Kidney epithelial cell (primary cell): Measurements from ENCODE around the gene HDAC11. TPM values are rescaled to one million over a fixed set of nuclear protein-coding genes. Genes with fewer than 3 reads are reported as not detected.

Experiments
- DNase-seq: peaks from one replicate; pipeline ENCODE4 v3.0.0-alpha.2; 2010; ENCODE audit warnings: low read depth
- H3K27me3 ChIP-seq: 2 replicates; pipeline ENCODE4 v1.6.0; 2011; ENCODE audit warnings: low read length; ENCODE audit not compliant: control insufficient read depth, insufficient read depth
- H3K36me3 ChIP-seq: 2 replicates; pipeline ENCODE4 v1.5.1; 2011; ENCODE audit warnings: low read length; ENCODE audit not compliant: control insufficient read depth, insufficient read depth
- H3K4me3 ChIP-seq: 2 replicates; pipeline ENCODE4 v1.5.1; 2011; ENCODE audit warnings: low read depth, mild to moderate bottlenecking, control low read depth, low read length
- CTCF ChIP-seq: IDR thresholded peaks from 2 replicates; pipeline ENCODE4 v1.5.1; 2011; ENCODE audit warnings: mild to moderate bottlenecking, moderate library complexity, low read length, control low read depth, inconsistent platforms; ENCODE audit not compliant: insufficient read depth, poor library complexity, severe bottlenecking
- total RNA-seq: library from RNA; depleted of rRNA; stranded (reverse); fragments of >200 nt; gene quantifications from 2 replicates; pipeline ENCODE4 v1.2.3, GENCODE V29; 2015

HDAC11 gene
- total RNA-seq, 1 donor from 2014 or later: 14.3 TPM

DNA sequence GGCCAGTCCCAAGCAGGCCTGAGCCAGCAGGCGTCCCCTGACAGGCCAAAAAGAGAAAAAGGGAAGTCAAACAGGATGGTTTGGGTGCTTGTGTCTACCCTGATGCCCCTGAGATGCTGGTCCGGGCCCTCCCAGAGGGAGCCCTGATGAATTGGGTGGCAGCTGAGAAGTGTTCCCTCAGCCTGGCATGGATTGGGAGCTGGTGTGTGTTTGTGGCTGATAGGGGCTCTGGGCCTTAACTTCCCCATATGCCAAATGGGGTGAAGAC, 70.3 kb downstream of the HDAC11 start:
- Histone ChIP-seq H3K36me3 (no peaks in the 10 kb centered on the region), H3K4me3 (no peak overlapping the region), H3K27me3 (peaks cover 30% of the 10 kb centered on the region)
- DNase-seq: no peak
- TF ChIP-seq CTCF: no peak

- no peaks in the 10 kb centered on the region for H3K36me3 ChIP-seq
- H3K4me3 ChIP-seq: no peak overlapping the region
- no peak for TF ChIP-seq CTCF
- H3K27me3 ChIP-seq: peaks cover 30% of the 10 kb centered on the region
- no peak for DNase-seq
These were observed 70.8 kb downstream of the HDAC11 start for GRCh38 chr3:13550791-13551360.

DNA sequence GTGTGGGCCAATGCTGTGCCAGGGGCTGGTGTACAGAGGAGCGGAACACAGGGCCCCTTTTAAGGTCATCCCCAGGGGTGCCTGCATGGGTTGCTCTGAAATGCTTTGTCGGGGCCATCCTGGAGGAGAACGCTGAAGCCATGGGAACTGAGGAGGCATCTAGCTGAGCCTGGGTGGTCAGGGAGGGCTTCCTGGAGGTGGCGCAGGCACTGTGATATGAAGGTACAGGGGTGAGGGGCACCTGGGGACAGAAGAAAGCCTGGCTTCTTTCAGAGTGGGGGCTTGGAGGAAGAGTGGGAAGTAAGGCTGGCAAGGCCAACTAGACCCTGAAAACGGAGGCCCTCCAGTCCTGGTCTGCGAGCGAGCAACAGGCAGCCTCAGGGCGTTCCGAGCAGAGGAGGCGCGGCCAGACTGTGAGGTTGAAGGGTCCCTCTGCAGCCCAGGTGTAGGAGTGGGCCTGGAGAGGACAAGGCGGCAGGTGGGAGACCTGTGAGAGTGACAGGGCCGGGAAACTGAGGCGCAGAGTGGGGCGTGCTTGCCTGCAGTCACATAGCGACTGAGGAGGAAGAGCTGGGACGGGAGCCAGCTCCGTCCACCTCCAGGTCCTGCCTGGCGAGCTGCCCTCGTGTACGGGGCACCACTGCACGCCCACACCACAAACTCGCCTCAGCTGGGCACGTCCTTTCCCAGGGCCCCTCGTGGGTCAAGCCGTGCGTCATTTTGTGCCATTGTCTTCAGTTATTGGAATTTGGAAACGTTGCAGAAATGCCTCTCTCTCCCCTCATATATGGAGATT, 72.9 kb downstream of the HDAC11 start:
- Histone ChIP-seq H3K36me3 (no peaks in the 10 kb centered on the region), H3K4me3 (no peak overlapping the region), H3K27me3 (peaks cover 32% of the 10 kb centered on the region)
- DNase-seq: no peak
- no peak for TF ChIP-seq CTCF

DNA sequence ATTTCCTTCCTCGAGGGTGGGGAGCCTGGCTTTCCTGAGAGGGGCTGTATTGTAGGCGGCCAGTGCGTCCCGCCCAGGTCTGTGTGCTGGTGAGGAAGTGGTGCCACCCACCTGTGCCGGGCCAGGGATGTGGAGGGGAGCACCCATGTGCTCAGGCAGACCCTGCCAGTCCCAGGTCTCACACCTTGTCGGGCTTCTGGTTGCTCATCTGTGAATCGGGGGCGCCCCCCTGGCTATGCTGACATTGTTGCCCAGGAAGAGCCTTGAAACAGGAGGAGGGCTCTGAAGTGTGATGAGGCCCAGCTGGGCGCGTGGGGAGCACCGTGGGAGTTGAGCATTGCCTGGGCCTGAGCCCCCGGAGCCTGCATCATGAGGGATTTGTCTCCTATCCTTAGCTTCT, 73.6 kb downstream of the HDAC11 start:
- no peaks in the 10 kb centered on the region for H3K36me3 ChIP-seq
- DNase-seq: no peak
- H3K27me3 ChIP-seq: peaks cover 28% of the 10 kb centered on the region
- no peak overlapping the region for H3K4me3 ChIP-seq
- no peak for TF ChIP-seq CTCF

- H3K4me3 ChIP-seq: no peak overlapping the region
- H3K27me3 ChIP-seq: peaks cover 23% of the 10 kb centered on the region
- H3K36me3 ChIP-seq: no peaks in the 10 kb centered on the region
- DNase-seq: no peak
- no peak for TF ChIP-seq CTCF
These were observed 75.6 kb downstream of the HDAC11 start for GRCh38 chr3:13555753-13556152.

Other genes starting within 250 kb of the HDAC11 start
- 36.2 and 43.3 TPM in 2 replicates for gene NUP210, start 60.0 kb upstream of the HDAC11 start, total RNA-seq
- gene FBLN2, start 68.8 kb downstream of the HDAC11 start, total RNA-seq: 6.7 and 6.9 TPM in 2 replicates